ENCODE measurements around the gene MIAT. TPM values are rescaled to one million over a fixed set of nuclear protein-coding genes. Genes with fewer than 3 reads are reported as not detected.

Gene MIAT
- total and polyA plus RNA-seq, 11 donors: 0.12 to 2.7 (median 0.47) TPM

DNA sequence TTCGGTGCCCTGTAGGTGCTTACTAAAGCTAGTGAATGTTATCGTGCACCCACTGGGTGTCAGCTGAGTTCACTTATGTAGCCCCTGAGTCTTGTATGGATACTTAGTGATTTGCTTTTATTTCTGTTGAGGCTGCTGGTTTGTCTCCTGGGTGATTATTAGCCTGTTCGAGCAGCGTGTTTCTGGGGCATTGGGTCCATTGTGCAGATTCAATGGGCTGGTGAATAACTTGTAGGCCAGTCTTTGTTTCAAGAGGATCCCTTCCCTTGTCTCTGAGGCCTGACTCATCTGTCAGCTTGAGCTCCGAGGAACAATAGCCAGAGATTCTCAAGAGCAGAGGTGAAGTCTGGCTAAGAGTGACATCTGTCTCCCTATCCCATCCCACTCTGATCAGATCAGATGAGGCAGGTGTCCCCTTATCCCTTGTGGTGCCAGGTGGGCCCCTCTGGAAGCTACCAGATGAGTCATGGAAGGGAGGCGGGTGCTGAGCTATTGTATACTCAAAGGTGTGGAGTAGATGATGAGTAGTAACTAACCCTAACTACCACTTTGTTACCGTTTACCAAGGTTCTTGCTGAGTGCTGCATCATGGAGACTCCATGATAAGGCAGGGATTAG lies 3.7 kb downstream of the MIAT start:
- intact Hi-C loops (cut with DNase I): loop anchor here in 2 of 10 donors (10.0 kb wide), 2 partner anchors 266 to 296 kb away; no protein-coding TSS in a partner anchor

GRCh38 chr22:26662160-26662559 lies 4.8 kb downstream of the MIAT start:
- peaks cover 3 to 28% (median 18%) of the 10 kb centered on the region in 12 donors for H3K4me1 ChIP-seq
- H3K27me3 ChIP-seq: peaks cover 17 to 62% (median 29%) of the 10 kb centered on the region in 9 donors
- intact Hi-C loops (cut with DNase I): loop anchor here in 2 of 10 donors (10.0 kb wide), 2 partner anchors 267 to 297 kb away; no protein-coding TSS in a partner anchor
- TF ChIP-seq CTCF (IDR thresholded peaks at IDR 0.05): no peak
- no peak for TF ChIP-seq POLR2A (IDR thresholded peaks at IDR 0.05)
- 86 to 96% (median 93%) methylated on average over 2 of the region's 2 CpGs for WGBS, 4 donors
- ATAC-seq (no peak), DNase-seq (no peak)
- no peaks in the 10 kb centered on the region for H3K36me3 ChIP-seq
- no peak overlapping the region for H3K27ac ChIP-seq
- no peaks in the 10 kb centered on the region for H3K9me3 ChIP-seq
- H3K4me3 ChIP-seq: no peak overlapping the region

More for the DNA sequence above, 3.7 kb downstream of the MIAT start:
- TF ChIP-seq POLR2A (IDR thresholded peaks at IDR 0.05) (no peak), CTCF (IDR thresholded peaks at IDR 0.05) (no peak)
- Histone ChIP-seq H3K27ac (no peak overlapping the region), H3K36me3 (no peaks in the 10 kb centered on the region), H3K4me3 (no peak overlapping the region), H3K9me3 (no peaks in the 10 kb centered on the region), H3K27me3 (peaks cover 20 to 70% (median 36%) of the 10 kb centered on the region in 9 donors), H3K4me1 (peaks cover 3 to 32% (median 21%) of the 10 kb centered on the region in 12 donors)
- 77 to 80% (median 78%) methylated on average over 7 of the region's 7 CpGs for WGBS, 4 donors
- DNase-seq (no peak), ATAC-seq (no peak)

DNA sequence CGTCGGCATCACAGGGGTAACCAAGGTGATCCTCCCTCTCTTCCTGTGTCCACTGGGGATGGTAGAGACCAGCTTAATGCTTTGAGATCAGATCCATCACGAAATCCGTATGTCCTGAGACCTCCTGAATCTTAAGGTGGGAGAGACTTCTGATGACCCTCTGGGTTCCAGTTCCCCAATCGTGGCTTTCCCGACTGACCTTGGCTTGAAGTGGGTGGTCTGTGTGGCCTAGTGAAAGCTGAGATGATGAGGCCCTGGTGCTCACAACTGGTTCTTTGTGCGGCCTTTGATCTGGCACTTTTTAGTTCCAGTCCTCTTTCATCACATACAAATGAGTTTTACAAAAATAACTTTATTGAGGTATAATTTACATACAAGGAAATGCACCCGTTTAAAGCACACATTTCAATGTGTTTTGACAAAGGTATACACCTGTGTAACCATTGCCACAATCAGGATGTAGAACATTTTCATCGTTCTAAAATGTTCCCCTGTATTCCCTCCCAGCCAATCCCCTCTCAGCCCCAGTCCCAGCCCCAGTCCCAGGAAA lies 6.1 kb downstream of the MIAT start:
- peaks cover 0 to 16% (median 7%) of the 10 kb centered on the region in 12 donors for H3K4me1 ChIP-seq
- DNase-seq (no peak), ATAC-seq (no peak)
- H3K9me3 ChIP-seq: no peaks in the 10 kb centered on the region
- no peak overlapping the region for H3K4me3 ChIP-seq
- TF ChIP-seq CTCF (IDR thresholded peaks at IDR 0.05) (no peak), POLR2A (IDR thresholded peaks at IDR 0.05) (no peak)
- peaks cover 4 to 49% (median 17%) of the 10 kb centered on the region in 9 donors for H3K27me3 ChIP-seq
- intact Hi-C loops (cut with DNase I): loop anchor here in 2 of 10 donors (10.0 kb wide), 2 partner anchors 269 to 299 kb away; no protein-coding TSS in a partner anchor
- H3K27ac ChIP-seq: no peak overlapping the region
- H3K36me3 ChIP-seq: no peaks in the 10 kb centered on the region
- 76 to 84% (median 80%) methylated on average over 7 to 9 of the region's 9 CpGs for WGBS, 4 donors

- no peak for ATAC-seq
- no peak for TF ChIP-seq POLR2A (IDR thresholded peaks at IDR 0.05)
- WGBS, 4 donors: 11 to 28% (median 17%) methylated on average over 4 of the region's 4 CpGs
- H3K27ac ChIP-seq: no peak overlapping the region
- no peaks in the 10 kb centered on the region for H3K9me3 ChIP-seq
- intact Hi-C loops (cut with DNase I): loop anchor here in 4 of 10 donors (5.0 to 10.0 kb wide), 3 partner anchors 269 to 301 kb away; no protein-coding TSS in a partner anchor
- H3K4me1 ChIP-seq: peaks cover 0 to 11% (median 0%) of the 10 kb centered on the region in 12 donors
- peaks cover 0 to 28% (median 0%) of the 10 kb centered on the region in 9 donors for H3K27me3 ChIP-seq
- H3K36me3 ChIP-seq: no peaks in the 10 kb centered on the region
- no peak overlapping the region for H3K4me3 ChIP-seq
- DNase-seq: no peak
Measured at GRCh38 chr22:26665813-26666231, 8.4 kb downstream of the MIAT start.

Data from heart left ventricle (tissue), 16 donors.